NCI-H774 (cell line): ENCODE measurements around the gene CTAGE9.
"Not testable (repeated sequence)": the region's sequence is repeated elsewhere in the genome, so short reads cannot be mapped to it uniquely, and the experiment has no call there.

ENCODE experiments used
- DNase-seq: peaks from one replicate; lab custom pipeline; 2025; lab: John Stamatoyannopoulos, UW

CTAGE9 gene

GRCh38 chr6:131729550-131729949 lies 18.7 kb upstream of the CTAGE9 start:
- DNase-seq: no peak

GRCh38 chr6:131728296-131728939 lies 17.6 kb upstream of the CTAGE9 start:
- no peak for DNase-seq

GRCh38 chr6:131727868-131728267 lies 17.1 kb upstream of the CTAGE9 start:
- DNase-seq: no peak

GRCh38 chr6:131727467-131727866 lies 16.6 kb upstream of the CTAGE9 start:
- DNase-seq: no peak

GRCh38 chr6:131724114-131724513 lies 13.3 kb upstream of the CTAGE9 start:
- no peak for DNase-seq

- peak; percentile 23 for DNase-seq
Measured at GRCh38 chr6:131721161-131721560, 10.3 kb upstream of the CTAGE9 start.

- DNase-seq: peak; percentile 34
Measured at GRCh38 chr6:131717836-131718542, 7.2 kb upstream of the CTAGE9 start.

GRCh38 chr6:131715567-131715966 lies 4.8 kb upstream of the CTAGE9 start:
- not testable (repeated sequence) for DNase-seq

GRCh38 chr6:131703905-131704304 lies 6.9 kb downstream of the CTAGE9 start:
- not testable (repeated sequence) for DNase-seq

GRCh38 chr6:131700851-131701250 lies 10.0 kb downstream of the CTAGE9 start:
- not testable (repeated sequence) for DNase-seq

GRCh38 chr6:131696956-131697355 lies 13.9 kb downstream of the CTAGE9 start:
- no peak for DNase-seq

GRCh38 chr6:131694832-131695426 lies 15.9 kb downstream of the CTAGE9 start:
- peak; percentile 65 for DNase-seq

- DNase-seq: no peak
Measured at GRCh38 chr6:131693384-131693783, 17.4 kb downstream of the CTAGE9 start.

- no peak for DNase-seq
Measured at GRCh38 chr6:131692589-131692988, 18.2 kb downstream of the CTAGE9 start.

GRCh38 chr6:131692031-131692430 lies 18.8 kb downstream of the CTAGE9 start:
- no peak for DNase-seq

- no peak for DNase-seq
Measured at GRCh38 chr6:131688286-131688685, 22.5 kb downstream of the CTAGE9 start.

- DNase-seq: no peak
Measured at GRCh38 chr6:131687022-131687421, 23.8 kb downstream of the CTAGE9 start.

- DNase-seq: no peak
Measured at GRCh38 chr6:131685266-131685780, 25.5 kb downstream of the CTAGE9 start.

- DNase-seq: no peak
Measured at GRCh38 chr6:131683479-131683878, 27.3 kb downstream of the CTAGE9 start.

- DNase-seq: peak; percentile 9
Measured at GRCh38 chr6:131682442-131682841, 28.4 kb downstream of the CTAGE9 start.

GRCh38 chr6:131681585-131681984 lies 29.2 kb downstream of the CTAGE9 start:
- DNase-seq: no peak

GRCh38 chr6:131680868-131681267 lies 29.9 kb downstream of the CTAGE9 start:
- DNase-seq: no peak

- DNase-seq: no peak
Measured at GRCh38 chr6:131678442-131678841, 32.4 kb downstream of the CTAGE9 start.
